Measurements from ENCODE around the gene TRIM54. TPM values are rescaled to one million over a fixed set of nuclear protein-coding genes. Genes with fewer than 3 reads are reported as not detected.

TRIM54 gene
- total RNA-seq, 1 experiment from 2014 or later = 2.0 TPM

- H3K36me3 ChIP-seq (ENCODE audit: control insufficient read depth in 1 of 2, insufficient read depth in 2 of 2, low read length in 2 of 2) = no peaks in the 10 kb centered on the region; a peak in 1 of 4 replicates
- ChIA-PET CTCF (interaction anchor here (2.0 kb wide), 1 partner anchor 12 kb away, joined by 6 read pairs; no protein-coding TSS in a partner anchor), POLR2A (no interaction called here), RAD21 (ENCODE audit: low non-redundant PET in 1 of 2, low total read pairs in 2 of 2, uncharacterized antibody in 2 of 2, unreplicated experiment in 2 of 2) (no interaction called here)
- H2AFZ ChIP-seq (ENCODE audit: low read depth, low read length, poor library complexity, severe bottlenecking) = no peak overlapping the region
- H3K4me3 ChIP-seq (replicated peaks in 1 of 2; ENCODE audit: low read depth in 1 of 2, low read length in 2 of 2) = no peak overlapping the region
- H3K9me3 ChIP-seq (ENCODE audit: control insufficient read depth in 1 of 2, insufficient read depth in 1 of 2, low read depth in 1 of 2, low read length in 2 of 2) = no peaks in the 10 kb centered on the region
- no peaks in the 10 kb centered on the region for H3K27me3 ChIP-seq (ENCODE audit: insufficient read depth, low read length)
- H3K79me2 ChIP-seq (ENCODE audit: insufficient read depth, low read length) = no peaks in the 10 kb centered on the region
- H4K20me1 ChIP-seq (ENCODE audit: insufficient read depth) = no peaks in the 10 kb centered on the region
- TF ChIP-seq POLR2AphosphoS5 (IDR thresholded peaks at IDR 0.05; ENCODE audit: low read depth, low read length) = no peak
- TF ChIP-seq, protein P1, sequence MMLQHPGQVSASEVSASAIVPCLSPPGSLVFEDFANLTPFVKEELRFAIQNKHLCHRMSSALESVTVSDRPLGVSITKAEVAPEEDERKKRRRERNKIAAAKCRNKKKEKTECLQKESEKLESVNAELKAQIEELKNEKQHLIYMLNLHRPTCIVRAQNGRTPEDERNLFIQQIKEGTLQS (IDR thresholded peaks at IDR 0.05) = no peak
- TF ChIP-seq EZH2phosphoT487 (IDR thresholded peaks at IDR 0.05; ENCODE audit: borderline replicate concordance) = no peak
- TF ChIP-seq, protein P2, sequence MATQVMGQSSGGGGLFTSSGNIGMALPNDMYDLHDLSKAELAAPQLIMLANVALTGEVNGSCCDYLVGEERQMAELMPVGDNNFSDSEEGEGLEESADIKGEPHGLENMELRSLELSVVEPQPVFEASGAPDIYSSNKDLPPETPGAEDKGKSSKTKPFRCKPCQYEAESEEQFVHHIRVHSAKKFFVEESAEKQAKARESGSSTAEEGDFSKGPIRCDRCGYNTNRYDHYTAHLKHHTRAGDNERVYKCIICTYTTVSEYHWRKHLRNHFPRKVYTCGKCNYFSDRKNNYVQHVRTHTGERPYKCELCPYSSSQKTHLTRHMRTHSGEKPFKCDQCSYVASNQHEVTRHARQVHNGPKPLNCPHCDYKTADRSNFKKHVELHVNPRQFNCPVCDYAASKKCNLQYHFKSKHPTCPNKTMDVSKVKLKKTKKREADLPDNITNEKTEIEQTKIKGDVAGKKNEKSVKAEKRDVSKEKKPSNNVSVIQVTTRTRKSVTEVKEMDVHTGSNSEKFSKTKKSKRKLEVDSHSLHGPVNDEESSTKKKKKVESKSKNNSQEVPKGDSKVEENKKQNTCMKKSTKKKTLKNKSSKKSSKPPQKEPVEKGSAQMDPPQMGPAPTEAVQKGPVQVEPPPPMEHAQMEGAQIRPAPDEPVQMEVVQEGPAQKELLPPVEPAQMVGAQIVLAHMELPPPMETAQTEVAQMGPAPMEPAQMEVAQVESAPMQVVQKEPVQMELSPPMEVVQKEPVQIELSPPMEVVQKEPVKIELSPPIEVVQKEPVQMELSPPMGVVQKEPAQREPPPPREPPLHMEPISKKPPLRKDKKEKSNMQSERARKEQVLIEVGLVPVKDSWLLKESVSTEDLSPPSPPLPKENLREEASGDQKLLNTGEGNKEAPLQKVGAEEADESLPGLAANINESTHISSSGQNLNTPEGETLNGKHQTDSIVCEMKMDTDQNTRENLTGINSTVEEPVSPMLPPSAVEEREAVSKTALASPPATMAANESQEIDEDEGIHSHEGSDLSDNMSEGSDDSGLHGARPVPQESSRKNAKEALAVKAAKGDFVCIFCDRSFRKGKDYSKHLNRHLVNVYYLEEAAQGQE (IDR thresholded peaks at IDR 0.05; ENCODE audit: low read depth) = no peak
- no peak for TF ChIP-seq CTCF (IDR thresholded peaks at IDR 0.05 in 2 of 3, conservative IDR thresholded peaks at IDR 0.05 in 1 of 3; ENCODE audit: borderline replicate concordance in 1 of 3, insufficient read depth in 1 of 3, low read depth in 2 of 3, low read length in 2 of 3)
- no peak for TF ChIP-seq MAX (IDR thresholded peaks at IDR 0.05)
- no peak for TF ChIP-seq TCF7L2 (IDR thresholded peaks at IDR 0.05; ENCODE audit: borderline replicate concordance, extremely low read depth, insufficient read depth, insufficient read length)
- no peak for TF ChIP-seq CBX3 (IDR thresholded peaks at IDR 0.05; ENCODE audit: low read depth)
- TF ChIP-seq CEBPB (IDR thresholded peaks at IDR 0.05; ENCODE audit: low read depth) = no peak
- no peak for TF ChIP-seq POLR2A (IDR thresholded peaks at IDR 0.05; ENCODE audit: borderline replicate concordance, extremely low read depth, insufficient read depth, insufficient read length)
- TF ChIP-seq YY1 (IDR thresholded peaks at IDR 0.05; ENCODE audit: extremely low read depth, insufficient replicate concordance, low read depth, low read length) = no peak
- H3K4me2 ChIP-seq (ENCODE audit: low read length) = no peak overlapping the region
- ATAC-seq (no peak), DNase-seq (ENCODE audit: low read depth, low spot score) (no peak)
- H3K9me2 ChIP-seq (ENCODE audit: insufficient read depth) = no peaks in the 10 kb centered on the region
- no peak overlapping the region for H3K27ac ChIP-seq (ENCODE audit: low read depth, low read length)
- peaks cover 7 to 9% of the 10 kb centered on the region in 2 experiments; a peak in 3 of 4 replicates for H3K4me1 ChIP-seq (ENCODE audit: control insufficient read depth in 1 of 2, insufficient read depth in 2 of 2, low read length in 2 of 2)
- intact Hi-C loops (cut with micrococcal nuclease) = no loop called here
- no TSS peak for BruUV-seq (replicated peaks)
- H3K9ac ChIP-seq (ENCODE audit: low read length) = no peak overlapping the region
Measured at GRCh38 chr2:27315122-27315521, 32.9 kb downstream of the TRIM54 start.

Measured in HCT116 (cell line).